K562 (cell line): ENCODE data around the gene TAF11. TPM values are rescaled to one million over a fixed set of nuclear protein-coding genes. Genes with fewer than 3 reads are reported as not detected.
A peak's percentile ranks its signal among the peaks of the same experiment; 100 is the strongest.

ENCODE experiments used
- ATAC-seq: fragments of 200-7000 bp; cut with Tn5 transposase; 3 replicates; pipeline ENCODE4 v1.9.1; 2020; ENCODE audit warnings: moderate library complexity
- BruUV-seq: library from RNA; stranded (reverse); fragments of 400-500 nt; replicated peaks from 2 replicates; lab custom pipeline; 2021; lab: Mats Ljungman, UMichigan
- CTCF ChIA-PET: fragments of 300-600 bp; formaldehyde crosslinking; extraction: SDS; loops from one replicate; lab custom pipeline; 2021; ENCODE audit warnings: low intra/inter-chr PET ratio; lab: Yijun Ruan, JAX
- POLR2A ChIA-PET: fragments of 300-600, 350-650 bp; sonication (Branson Sonifier 250); formaldehyde crosslinking; extraction: SDS; loops from one replicate; lab custom pipeline; 2021; ENCODE audit warnings: antibody characterized with exemption, inconsistent platforms; lab: Yijun Ruan, JAX
- DNase-seq, 4 experiments: peaks; one replicate each; pipeline versions ENCODE4 v3.0.0 to v3.0.0-alpha.2; 2011 to 2018; ENCODE audit warnings: low spot score in 3 of 4, mixed read lengths in 3 of 4; ENCODE audit errors: extremely low read depth in 1 of 4
- FAIRE-seq: peaks from 2 replicates; lab custom pipeline; 2011; peaks lifted over from hg19 to GRCh38; lab: Jason Lieb, UNC
- H2AFZ ChIP-seq: 2 replicates; pipeline ENCODE4 v1.6.0; 2011; ENCODE audit warnings: low read depth, low read length, control low read depth, inconsistent platforms
- H3K27ac ChIP-seq: fragments of 200-600 bp; 3 replicates; pipeline ENCODE4 v1.8.0; 2011; ENCODE audit warnings: low read depth, mild to moderate bottlenecking, control low read depth, inconsistent platforms, low read length, moderate library complexity, mixed read lengths; ENCODE audit errors: extremely low read depth
- H3K27me3 ChIP-seq, 2 experiments: fragments of 300-600 bp in 1 of 2; 2 replicates in 1 of 2; 3 replicates in 1 of 2; pipeline versions ENCODE4 v1.6.0 to v1.8.0; 2011; ENCODE audit warnings: inconsistent platforms in 2 of 2, low read length in 2 of 2, mild to moderate bottlenecking in 1 of 2, mixed read lengths in 1 of 2, moderate library complexity in 1 of 2; ENCODE audit not compliant: control insufficient read depth in 2 of 2, insufficient read depth in 2 of 2
- H3K36me3 ChIP-seq: fragments of 300-600 bp; 3 replicates; pipeline ENCODE4 v1.8.0; 2011; ENCODE audit warnings: mild to moderate bottlenecking, low read length, inconsistent platforms; ENCODE audit not compliant: control insufficient read depth, insufficient read depth
- H3K4me1 ChIP-seq, 2 experiments: fragments of 200-600 bp in 1 of 2; replicated peaks in 1 of 2; 2 replicates in 1 of 2; 3 replicates in 1 of 2; pipeline versions ENCODE4 v1.5.1 to v1.8.0; 2011; ENCODE audit warnings: inconsistent platforms in 2 of 2, low read length in 2 of 2, mild to moderate bottlenecking in 1 of 2, mixed read lengths in 1 of 2, moderate library complexity in 1 of 2; ENCODE audit not compliant: control insufficient read depth in 2 of 2, insufficient read depth in 2 of 2
- H3K4me2 ChIP-seq: 2 replicates; pipeline ENCODE4 v1.6.1; 2011; ENCODE audit warnings: low read length, control low read depth, inconsistent platforms, mixed read lengths; ENCODE audit not compliant: insufficient read depth
- H3K4me3 ChIP-seq: fragments of 200-600 bp; sonication (generic), shearing (Covaris generic); 2 replicates; pipeline ENCODE4 v1.5.1; 2016; ENCODE audit warnings: control low read depth, inconsistent platforms
- H3K79me2 ChIP-seq: fragments of 200-600 bp; 3 replicates; pipeline ENCODE4 v1.8.0; 2011; ENCODE audit warnings: low read length, inconsistent platforms; ENCODE audit not compliant: control insufficient read depth, insufficient read depth
- H3K9ac ChIP-seq, 2 experiments: 2 replicates each; pipeline versions ENCODE4 v1.6.0 to v1.6.1; 2011; ENCODE audit warnings: low read depth in 2 of 2, low read length in 2 of 2, control low read depth in 1 of 2, inconsistent platforms in 1 of 2, mild to moderate bottlenecking in 1 of 2, mixed read lengths in 1 of 2; ENCODE audit not compliant: insufficient read depth in 1 of 2
- H3K9me1 ChIP-seq: one replicate; pipeline ENCODE4 v1.6.0; 2011; ENCODE audit warnings: inconsistent platforms, mild to moderate bottlenecking, low read length, moderate library complexity; ENCODE audit not compliant: control insufficient read depth, insufficient read depth
- H3K9me3 ChIP-seq: replicated peaks from 2 replicates; pipeline ENCODE4 v1.5.1; 2011; ENCODE audit warnings: low read depth, low read length, inconsistent platforms; ENCODE audit not compliant: control insufficient read depth, insufficient read depth
- H4K20me1 ChIP-seq: replicated peaks from 2 replicates; pipeline ENCODE4 v1.6.1; 2011; ENCODE audit warnings: low read length, inconsistent platforms, mixed read lengths; ENCODE audit not compliant: control insufficient read depth, insufficient read depth
- E4F1 ChIP-seq: fragments of 250-450 bp; sonication (Bioruptor Pico); IDR thresholded peaks from 2 replicates; pipeline ENCODE4 v1.5.0; 2021; ENCODE audit warnings: mild to moderate bottlenecking, borderline replicate concordance
- ETV1 ChIP-seq: fragments of 450-650 bp; conservative IDR thresholded peaks from 2 replicates; pipeline ENCODE4 v1.6.1; 2016; ENCODE audit warnings: missing genetic modification characterization, control low read depth, low read depth, missing compliant biosample characterization
- GMEB1 ChIP-seq: fragments of 250-450 bp; sonication (Bioruptor Pico); IDR thresholded peaks from 2 replicates; pipeline ENCODE4 v1.4.0; 2020; ENCODE audit warnings: mild to moderate bottlenecking
- IFI16 ChIP-seq: fragments of 250-450 bp; sonication (Bioruptor Pico); IDR thresholded peaks from 2 replicates; pipeline ENCODE4 v2.1.2; 2022; ENCODE audit warnings: mild to moderate bottlenecking, inconsistent platforms
- IRF9 ChIP-seq: fragments of 450-650 bp; IDR thresholded peaks from 2 replicates; pipeline ENCODE4 v1.6.1; 2016; ENCODE audit warnings: missing biosample characterization, missing genetic modification characterization
- KLF16 ChIP-seq: IDR thresholded peaks from 2 replicates; pipeline ENCODE4 v1.6.1; 2016; ENCODE audit warnings: antibody characterized with exemption
- NRF1 ChIP-seq, 2 experiments: fragments of 450-650 bp; IDR thresholded peaks in 1 of 2; conservative IDR thresholded peaks in 1 of 2; 2 replicates each; pipeline ENCODE4 v1.6.1; 2014; ENCODE audit warnings: mild to moderate bottlenecking in 2 of 2
- ZBTB49 ChIP-seq: sonication (generic); formaldehyde crosslinking; IDR thresholded peaks from 2 replicates; pipeline ENCODE4 v1.8.0; 2022; ENCODE audit warnings: missing genetic modification reagents, mild to moderate bottlenecking, borderline replicate concordance
- ZKSCAN8 ChIP-seq: fragments of 200-800 bp; sonication (Bioruptor generic); IDR thresholded peaks from 2 replicates; pipeline ENCODE4 v1.6.1; 2016; ENCODE audit warnings: missing genetic modification characterization, missing compliant biosample characterization
- WGBS: fragments of 100-300 bp; shearing (Covaris generic); methylation state at CpG from one replicate; pipeline ENCODE4 v1.1.6; 2016; ENCODE audit warnings: low coverage, mixed read lengths; ENCODE audit not compliant: insufficient coverage; ENCODE audit errors: missing lambda C conversion rate; 5-methylcytosine and 5-hydroxymethylcytosine counted together
- in situ Hi-C: fragments of 300-500 bp; cut with MboI; formaldehyde crosslinking; loops from 4 replicates; pipeline ENCODE4 v1.15.0; 2018; ENCODE audit warnings: inconsistent platforms, mixed read lengths
- intact Hi-C: fragments of 100-400 bp; cut with micrococcal nuclease; formaldehyde crosslinking; loops from 2 replicates; pipeline ENCODE4 v1.14.2; 2022
- polyA plus RNA-seq, 8 experiments: library from polyadenylated mRNA; depleted of rRNA in 4 of 8; stranded (reverse) in 5 of 8; unstranded in 3 of 8; fragments of >200 nt; fragmentation: Nextera tagmentation in 2 of 8; fragmentation: Illumina TruSeq in 1 of 8; extraction: Ambion mirVana in 2 of 8; extraction: Trizol in 1 of 8; gene quantifications; 2 replicates each; pipeline versions ENCODE4 v1.2.1 to v1.2.3, GENCODE V29; 2011 to 2014; ENCODE audit warnings: inconsistent platforms in 1 of 8, missing spikeins in 1 of 8
- total RNA-seq, 7 experiments: library from RNA; depleted of rRNA in 6 of 7; stranded (reverse); fragments of >200 nt in 6 of 7; fragmentation: Illumina TruSeq in 2 of 7; extraction: Trizol in 2 of 7; gene quantifications; 2 replicates each; pipeline versions ENCODE4 v1.2.1 to v1.2.3, GENCODE V29; 2011 to 2021; ENCODE audit warnings: low replicate concordance in 1 of 7

TAF11 gene
- total and polyA plus RNA-seq, 9 of the 15 experiments (the other 6 are each of a cell fraction or from before 2014, with no cell fraction given), result 40.9 to 91.9 (median 71.9) TPM

GRCh38 chr6:34858681-34859080, 29.2 kb downstream of the TAF11 start:
- peak in 2 of 4 experiments; percentile 39 to 52 for DNase-seq
- ChIA-PET POLR2A (interaction anchor here (0.6 to 1.7 kb wide), 3 partner anchors 14 to 57 kb away, joined by 3 to 4 read pairs (median 3); no protein-coding TSS in a partner anchor), CTCF (interaction anchor here (1.0 kb wide), 1 partner anchor 12 kb away, joined by 4 read pairs; no protein-coding TSS in a partner anchor)
- Histone ChIP-seq H3K4me3 (no peak overlapping the region), H3K9me3 (no peaks in the 10 kb centered on the region), H3K4me1 (peaks cover 0 to 18% of the 10 kb centered on the region in 2 experiments; a peak in 2 of 5 replicates), H3K9me1 (peaks cover 8% of the 10 kb centered on the region), H2AFZ (no peak overlapping the region), H3K9ac (no peak overlapping the region), H3K36me3 (peaks cover 78% of the 10 kb centered on the region), H3K27ac (no peak overlapping the region), H3K27me3 (no peaks in the 10 kb centered on the region), H3K79me2 (peaks cover 3% of the 10 kb centered on the region; the same call in 1 of the 3 replicates), H3K4me2 (no peak overlapping the region), H4K20me1 (peaks cover 17% of the 10 kb centered on the region)
- 82% methylated on average over 7 of the region's 7 CpGs for WGBS
- in situ Hi-C loops (no loop called here), intact Hi-C loops (no loop called here)
- FAIRE-seq, result no peak
- no TSS peak for BruUV-seq
- peak; percentile 83 for ATAC-seq
- TF ChIP-seq ZBTB49 (CRISPR knock-in tag) (no peak), KLF16 (no peak), E4F1 (CRISPR knock-in tag) (no peak), IRF9 (tag) (no peak), ETV1 (no peak), NRF1 (conservative IDR thresholded peaks at IDR 0.05 in 1 of 2, IDR thresholded peaks at IDR 0.05 in 1 of 2) (no peak), GMEB1 (no peak), IFI16 (no peak), ZKSCAN8 (no peak)
